ENCODE data around the gene KIR3DL3. TPM values are rescaled to one million over a fixed set of nuclear protein-coding genes. Genes with fewer than 3 reads are reported as not detected.
"Not testable (repeated sequence)": the region's sequence is repeated elsewhere in the genome, so short reads cannot be mapped to it uniquely, and the experiment has no call there.

Gene KIR3DL3
- polyA plus RNA-seq, 4 donors: not detected

DNA sequence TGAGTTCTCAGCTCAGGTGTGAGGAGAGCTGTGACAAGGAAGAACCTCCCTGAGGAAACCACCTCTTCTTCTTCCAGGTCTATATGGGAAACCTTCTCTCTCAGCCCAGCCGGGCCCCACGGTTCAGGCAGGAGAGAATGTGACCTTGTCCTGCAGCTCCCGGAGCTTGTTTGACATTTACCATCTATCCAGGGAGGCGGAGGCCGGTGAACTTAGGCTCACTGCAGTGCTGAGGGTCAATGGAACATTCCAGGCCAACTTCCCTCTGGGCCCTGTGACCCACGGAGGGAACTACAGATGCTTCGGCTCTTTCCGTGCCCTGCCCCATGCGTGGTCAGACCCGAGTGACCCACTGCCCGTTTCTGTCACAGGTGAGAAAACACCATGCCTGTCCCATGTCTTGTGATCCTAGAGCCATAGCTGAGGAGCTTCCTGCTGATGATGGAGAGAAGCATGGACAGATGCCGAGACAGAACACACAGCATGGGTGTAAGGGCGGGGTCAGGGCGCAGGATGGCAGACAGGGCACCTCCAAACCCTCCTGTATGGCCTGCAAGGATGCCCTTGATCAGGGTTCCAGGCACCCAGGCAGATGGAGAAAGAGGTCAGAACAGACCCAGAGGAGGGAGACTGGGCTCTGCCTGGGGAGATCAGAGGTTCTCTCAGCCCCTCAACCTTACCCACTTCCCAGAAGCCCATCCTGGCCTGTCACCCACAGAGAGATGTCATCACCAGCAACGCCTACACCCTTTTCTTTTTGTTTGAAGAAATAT lies 5.4 kb downstream of the KIR3DL3 start:
- DNase-seq (ENCODE audit: low read depth in 4 of 4, low spot score in 3 of 4): no peak

DNA sequence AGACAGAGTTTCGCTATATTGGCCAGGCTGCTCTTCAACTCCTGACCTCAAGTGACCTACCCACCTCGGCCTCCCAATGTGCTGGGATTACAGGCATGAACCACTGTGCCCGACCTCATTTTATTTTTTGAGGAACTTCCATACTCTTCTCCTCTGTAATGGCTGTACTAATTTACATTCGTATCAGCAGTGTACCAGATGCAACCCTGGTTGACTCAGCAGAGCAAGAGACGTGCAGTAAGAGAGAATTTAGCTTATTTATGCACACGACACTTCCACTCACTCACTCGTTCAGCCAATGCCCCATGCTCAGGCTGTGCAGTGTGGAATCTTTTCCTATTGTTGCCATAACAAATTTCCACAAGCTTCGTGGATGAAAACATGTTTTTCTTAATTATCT lies 6.9 kb downstream of the KIR3DL3 start:
- DNase-seq (ENCODE audit: low read depth in 4 of 4, low spot score in 3 of 4): no peak

DNA sequence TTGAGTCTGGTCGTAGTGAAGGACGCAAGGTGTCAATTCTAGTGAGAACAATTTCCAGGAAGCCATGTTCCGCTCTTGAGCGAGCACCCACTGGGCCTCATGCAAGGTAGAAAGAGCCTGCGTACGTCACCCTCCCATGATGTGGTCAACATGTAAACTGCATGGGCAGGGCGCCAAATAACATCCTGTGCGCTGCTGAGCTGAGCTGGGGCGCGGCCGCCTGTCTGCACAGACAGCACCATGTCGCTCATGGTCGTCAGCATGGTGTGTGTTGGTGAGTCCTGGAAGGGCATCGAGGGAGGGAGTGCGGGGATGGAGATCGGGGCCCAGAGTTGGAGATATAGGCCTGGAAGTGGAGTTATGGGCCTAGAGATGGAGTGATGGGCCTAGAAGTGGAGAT lies 14.1 kb downstream of the KIR3DL3 start, which contains the start of gene KIR2DL3:
Gene KIR2DL3 (plus strand): TSS at position 208 of the 400 bp plus-strand sequence. CDS start 33 bp downstream, at position 241.
- DNase-seq (ENCODE audit: low read depth in 4 of 4, low spot score in 3 of 4): not testable (repeated sequence)

DNA sequence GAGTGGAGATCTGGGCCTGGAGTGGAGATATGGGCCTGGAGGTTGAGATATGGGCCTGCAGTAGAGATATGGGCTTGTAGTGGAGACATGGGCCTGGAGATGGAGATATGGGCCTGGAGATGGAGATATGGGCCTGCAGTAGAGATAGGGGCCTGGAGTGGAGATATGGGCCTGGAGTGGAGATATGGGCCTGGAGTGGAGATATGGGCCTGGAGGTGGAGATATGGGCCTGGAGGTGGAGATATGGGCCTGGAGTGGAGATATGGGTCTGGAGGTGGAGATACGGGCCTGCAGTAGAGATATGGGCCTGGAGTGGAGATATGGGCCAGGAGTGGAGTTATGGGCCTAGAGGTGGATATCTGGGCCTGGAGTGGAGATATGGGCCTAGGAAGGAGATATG lies 14.5 kb downstream of the KIR3DL3 start:
- DNase-seq (ENCODE audit: low read depth in 4 of 4, low spot score in 3 of 4): no peak

DNA sequence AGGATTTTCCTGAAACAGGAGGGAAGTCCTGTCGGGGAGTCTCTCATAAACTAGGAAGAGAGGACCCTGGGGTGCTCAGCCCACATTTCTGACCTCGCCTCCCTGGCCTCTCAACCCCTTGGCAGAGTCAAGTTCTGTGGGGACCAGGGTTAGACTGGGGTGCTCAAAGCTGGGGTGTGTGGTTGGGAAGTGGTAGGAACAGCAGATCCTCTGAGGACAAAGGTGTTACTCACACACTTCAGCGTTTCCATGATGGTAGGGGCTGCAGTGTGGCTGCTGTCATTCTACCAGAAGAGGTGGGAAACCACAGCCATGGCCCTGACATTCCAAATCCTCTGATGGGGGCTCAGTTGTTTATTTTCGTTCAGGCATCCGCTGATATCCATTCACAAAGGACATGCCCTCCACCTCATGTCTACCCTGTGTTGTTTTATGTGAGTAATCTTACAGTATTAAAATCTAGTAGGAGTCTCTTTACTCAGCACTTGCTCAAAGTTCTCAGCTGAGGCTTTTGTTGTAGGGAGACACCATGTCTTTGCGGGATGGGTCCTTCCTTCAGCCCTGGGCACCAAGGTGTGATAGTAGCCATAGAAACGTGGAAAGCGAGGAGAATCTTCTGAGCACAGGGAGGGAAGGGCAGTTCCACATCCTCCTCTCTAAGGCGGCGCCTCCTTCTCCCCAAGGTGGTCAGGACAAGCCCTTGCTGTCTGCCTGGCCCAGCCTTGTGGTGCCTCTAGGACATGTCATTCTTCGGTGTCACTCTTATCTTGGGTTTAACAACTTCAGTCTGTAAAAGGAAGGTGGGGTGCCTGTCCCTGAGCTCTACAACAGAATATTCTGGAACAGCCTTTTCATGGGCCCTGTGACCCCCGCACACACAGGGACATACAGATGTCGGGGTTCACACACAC lies 15.6 kb downstream of the KIR3DL3 start:
- DNase-seq (ENCODE audit: low read depth in 4 of 4, low spot score in 3 of 4): no peak

DNA sequence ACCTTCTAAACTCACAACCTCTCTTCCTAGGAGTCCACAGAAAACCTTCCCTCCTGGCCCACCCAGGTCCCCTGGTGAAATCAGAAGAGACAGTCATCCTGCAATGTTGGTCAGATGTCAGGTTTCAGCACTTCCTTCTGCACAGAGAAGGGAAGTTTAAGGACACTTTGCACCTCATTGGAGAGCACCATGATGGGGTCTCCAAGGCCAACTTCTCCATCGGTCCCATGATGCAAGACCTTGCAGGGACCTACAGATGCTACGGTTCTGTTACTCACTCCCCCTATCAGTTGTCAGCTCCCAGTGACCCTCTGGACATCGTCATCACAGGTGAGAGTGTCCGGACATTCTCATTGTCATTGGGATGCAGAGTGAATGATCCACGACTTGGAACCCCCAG lies 17.7 kb downstream of the KIR3DL3 start:
- DNase-seq (ENCODE audit: low read depth in 4 of 4, low spot score in 3 of 4): not testable (repeated sequence)

DNA sequence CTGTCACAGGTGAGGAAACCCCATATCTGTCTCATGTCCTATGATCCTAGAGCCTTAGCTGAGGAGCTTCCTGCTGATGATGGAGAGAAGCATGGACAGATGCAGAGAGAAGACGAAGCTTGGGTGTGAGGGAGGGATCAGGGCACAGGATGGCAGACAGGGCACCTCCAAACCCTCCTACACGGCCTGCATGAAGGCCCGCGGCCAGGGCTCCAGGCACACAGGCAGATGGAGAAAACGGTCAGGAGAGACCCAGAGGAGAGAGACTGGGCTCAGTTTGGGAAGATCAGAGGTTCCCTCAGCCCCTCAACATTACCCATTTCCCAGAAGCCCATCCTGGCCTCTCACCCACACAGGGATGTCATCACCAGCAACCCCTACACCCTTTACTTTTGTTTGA lies 19.8 kb downstream of the KIR3DL3 start:
- not testable (repeated sequence) for DNase-seq (ENCODE audit: low read depth in 4 of 4, low spot score in 3 of 4)

DNA sequence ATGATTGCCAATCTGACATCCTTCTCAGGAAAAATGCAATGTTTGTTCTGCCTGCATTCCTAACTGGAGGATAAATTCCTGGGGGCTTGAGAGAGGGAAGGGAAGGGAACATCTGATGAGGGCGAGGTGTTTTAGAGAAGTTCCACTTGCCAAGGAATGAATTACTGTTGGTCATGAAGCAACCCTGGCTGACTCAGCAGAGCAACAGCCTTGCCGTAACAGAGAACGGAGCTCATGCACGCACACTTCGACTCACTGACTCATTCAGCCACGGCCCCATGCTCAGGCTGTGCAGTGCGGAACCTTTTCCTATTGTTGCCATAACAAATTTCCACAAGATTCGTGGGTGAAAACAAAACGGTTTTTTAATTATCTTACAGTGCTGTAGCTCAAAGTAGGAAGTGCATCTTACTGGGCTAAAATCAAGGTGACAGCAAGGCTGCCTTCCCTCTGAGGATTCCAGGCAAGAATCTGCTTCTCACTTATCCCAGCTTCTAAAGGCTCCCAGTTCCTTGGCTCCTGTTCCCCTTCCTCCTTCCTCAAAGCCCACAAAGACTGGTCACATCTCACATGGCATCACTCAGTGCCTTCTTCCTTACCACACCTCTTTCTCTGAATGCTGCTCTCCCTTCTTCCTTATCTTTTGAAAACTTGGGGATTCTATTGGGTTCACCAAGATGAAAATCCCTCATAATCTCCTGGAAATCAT lies 23.5 kb downstream of the KIR3DL3 start:
- not testable (repeated sequence) for DNase-seq (ENCODE audit: low read depth in 4 of 4, low spot score in 3 of 4)

DNA sequence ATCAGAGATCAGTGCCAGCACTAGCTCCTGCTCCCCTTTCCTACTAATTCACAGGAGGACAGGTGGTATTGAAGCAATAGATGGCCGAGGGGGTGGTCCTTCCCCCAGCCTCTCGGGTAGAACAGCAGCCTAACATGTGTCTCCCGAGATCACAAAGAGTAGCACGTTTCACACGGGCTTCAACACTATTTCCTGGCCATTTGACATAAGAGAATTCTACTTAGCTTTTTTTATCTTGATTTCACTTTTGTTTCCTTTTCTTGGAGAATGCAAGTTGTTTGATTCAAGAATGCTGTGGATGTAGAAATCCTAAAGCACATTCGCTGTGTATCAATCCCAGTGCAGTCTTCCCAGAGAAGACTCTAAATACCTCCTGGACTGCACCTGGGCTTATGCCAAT lies 26.0 kb downstream of the KIR3DL3 start:
- DNase-seq (ENCODE audit: low read depth in 4 of 4, low spot score in 3 of 4): not testable (repeated sequence)

DNA sequence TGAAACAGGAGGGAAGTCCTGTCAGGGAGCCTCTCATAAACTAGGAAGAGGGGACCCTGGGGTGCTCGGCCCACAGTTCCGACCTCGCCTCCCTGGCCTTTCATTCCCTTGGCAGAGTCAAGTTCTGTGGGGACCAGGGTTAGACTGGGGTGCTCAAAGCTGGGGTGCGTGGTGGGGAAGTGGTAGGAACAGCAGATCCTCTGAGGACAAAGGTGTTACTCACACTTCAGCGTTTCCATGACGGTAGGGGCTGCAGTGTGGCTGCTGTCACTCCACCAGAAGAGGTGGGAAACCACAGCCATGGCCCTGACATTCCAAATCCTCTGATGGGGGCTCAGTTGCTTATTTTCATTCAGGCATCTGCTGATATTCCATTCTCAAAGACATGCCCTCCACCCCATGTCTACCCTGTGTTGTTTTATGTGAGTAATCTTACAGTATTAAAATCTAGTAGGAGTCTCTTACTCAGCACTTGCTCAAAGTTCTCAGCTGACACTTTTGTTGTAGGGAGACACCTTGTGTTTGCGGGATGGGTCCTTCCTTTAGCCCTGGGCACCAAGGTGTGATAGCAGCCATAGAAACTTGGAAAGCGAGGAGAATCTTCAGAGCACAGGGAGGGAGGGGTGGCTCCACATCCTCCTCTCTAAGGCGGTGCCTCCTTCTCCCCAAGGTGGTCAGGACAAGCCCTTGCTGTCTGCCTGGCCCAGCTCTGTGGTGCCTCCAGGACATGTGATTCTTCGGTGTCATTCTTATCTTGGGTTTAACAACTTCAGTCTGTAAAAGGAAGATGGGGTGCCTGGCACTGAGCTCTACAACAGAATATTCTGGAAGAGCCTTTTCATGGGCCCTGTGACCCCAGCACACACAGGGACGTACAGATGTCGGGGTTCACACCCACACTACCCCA lies 32.2 kb downstream of the KIR3DL3 start:
- not testable (repeated sequence) for DNase-seq (ENCODE audit: low read depth in 4 of 4, low spot score in 3 of 4)

DNA sequence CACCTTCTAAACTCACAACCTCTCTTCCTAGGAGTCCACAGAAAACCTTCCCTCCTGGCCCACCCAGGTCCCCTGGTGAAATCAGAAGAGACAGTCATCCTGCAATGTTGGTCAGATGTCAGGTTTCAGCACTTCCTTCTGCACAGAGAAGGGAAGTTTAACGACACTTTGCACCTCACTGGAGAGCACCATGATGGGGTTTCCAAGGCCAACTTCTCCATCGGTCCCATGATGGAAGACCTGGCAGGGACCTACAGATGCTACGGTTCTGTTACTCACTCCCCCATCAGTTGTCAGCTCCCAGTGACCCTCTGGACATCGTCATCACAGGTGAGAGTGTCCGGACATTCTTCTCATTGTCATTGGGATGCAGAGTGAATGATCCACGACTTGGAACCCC lies 34.3 kb downstream of the KIR3DL3 start:
- not testable (repeated sequence) for DNase-seq (ENCODE audit: low read depth in 4 of 4, low spot score in 3 of 4)

DNA sequence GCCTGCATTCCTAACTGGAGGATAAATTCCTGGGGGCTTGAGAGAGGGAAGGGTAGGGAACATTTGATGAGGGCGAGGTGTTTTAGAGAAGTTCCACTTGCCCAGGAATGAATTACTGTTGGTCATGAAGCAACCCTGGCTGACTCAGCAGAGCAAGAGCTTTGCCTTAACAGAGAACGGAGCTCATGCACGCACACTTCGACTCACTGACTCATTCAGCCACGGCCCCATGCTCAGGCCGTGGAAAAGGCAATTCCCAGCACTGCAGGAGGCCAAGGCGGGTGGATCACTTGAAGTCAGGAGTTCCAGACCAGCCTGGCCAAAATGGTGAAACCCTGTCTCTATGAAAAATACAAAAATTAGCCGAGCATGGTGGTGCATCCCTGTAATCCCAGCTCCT lies 40.0 kb downstream of the KIR3DL3 start:
- DNase-seq (ENCODE audit: low read depth in 4 of 4, low spot score in 3 of 4): not testable (repeated sequence)

DNA sequence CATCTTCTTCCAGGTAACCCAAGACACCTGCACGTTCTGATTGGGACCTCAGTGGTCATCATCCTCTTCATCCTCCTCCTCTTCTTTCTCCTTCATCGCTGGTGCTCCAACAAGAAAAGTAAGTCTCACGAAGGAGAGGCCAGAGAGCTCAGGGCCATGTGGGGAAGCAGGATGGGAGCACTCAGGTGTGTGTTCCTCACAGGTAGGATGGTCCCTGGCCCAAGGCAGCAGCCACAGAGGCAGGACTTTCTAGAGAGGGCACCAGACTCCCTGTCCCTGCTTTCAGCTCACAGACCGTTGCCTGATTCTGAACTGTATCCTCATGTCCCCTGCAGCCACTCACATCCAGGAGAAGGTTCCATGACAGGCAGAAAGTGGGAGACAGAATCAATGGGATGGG lies 42.2 kb downstream of the KIR3DL3 start:
- DNase-seq (ENCODE audit: low read depth in 4 of 4, low spot score in 3 of 4): not testable (repeated sequence)

DNA sequence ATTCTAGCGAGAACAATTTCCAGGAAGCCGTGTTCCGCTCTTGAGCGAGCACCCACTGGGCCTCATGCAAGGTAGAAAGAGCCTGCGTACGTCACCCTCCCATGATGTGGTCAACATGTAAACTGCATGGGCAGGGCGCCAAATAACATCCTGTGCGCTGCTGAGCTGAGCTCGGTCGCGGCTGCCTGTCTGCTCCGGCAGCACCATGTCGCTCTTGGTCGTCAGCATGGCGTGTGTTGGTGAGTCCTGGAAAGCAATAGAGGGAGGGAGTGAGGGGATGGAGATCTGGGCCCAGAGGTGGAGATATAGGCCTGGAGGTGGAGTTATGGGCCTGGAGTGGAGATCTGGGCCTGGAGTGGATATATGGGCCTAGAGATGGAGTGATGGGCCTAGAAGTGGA lies 45.4 kb downstream of the KIR3DL3 start, which contains the start of gene KIR2DL1:
Gene KIR2DL1 (plus strand): TSS at position 148 of the 400 bp plus-strand sequence. CDS start 58 bp downstream, at position 206.
- not testable (repeated sequence) for DNase-seq (ENCODE audit: low read depth in 4 of 4, low spot score in 3 of 4)

DNA sequence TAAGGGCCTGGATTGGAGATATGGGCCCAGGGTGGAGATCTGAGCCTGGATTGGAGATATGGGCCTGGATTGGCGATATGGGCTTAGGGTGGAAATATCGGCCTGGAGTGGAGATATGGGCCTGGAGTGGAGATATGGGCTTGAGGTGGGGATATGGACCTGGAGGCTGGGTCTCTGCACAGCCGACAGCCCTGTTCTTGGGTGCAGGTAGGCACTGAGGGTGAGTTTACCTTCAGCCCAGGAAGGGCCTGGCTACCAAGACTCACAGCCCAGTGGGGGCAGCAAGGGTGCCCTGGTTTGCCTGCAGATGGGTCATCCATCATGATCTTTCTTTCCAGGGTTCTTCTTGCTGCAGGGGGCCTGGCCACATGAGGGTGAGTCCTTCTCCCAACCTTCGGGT lies 46.3 kb downstream of the KIR3DL3 start:
- DNase-seq (ENCODE audit: low read depth in 4 of 4, low spot score in 3 of 4): not testable (repeated sequence)

DNA sequence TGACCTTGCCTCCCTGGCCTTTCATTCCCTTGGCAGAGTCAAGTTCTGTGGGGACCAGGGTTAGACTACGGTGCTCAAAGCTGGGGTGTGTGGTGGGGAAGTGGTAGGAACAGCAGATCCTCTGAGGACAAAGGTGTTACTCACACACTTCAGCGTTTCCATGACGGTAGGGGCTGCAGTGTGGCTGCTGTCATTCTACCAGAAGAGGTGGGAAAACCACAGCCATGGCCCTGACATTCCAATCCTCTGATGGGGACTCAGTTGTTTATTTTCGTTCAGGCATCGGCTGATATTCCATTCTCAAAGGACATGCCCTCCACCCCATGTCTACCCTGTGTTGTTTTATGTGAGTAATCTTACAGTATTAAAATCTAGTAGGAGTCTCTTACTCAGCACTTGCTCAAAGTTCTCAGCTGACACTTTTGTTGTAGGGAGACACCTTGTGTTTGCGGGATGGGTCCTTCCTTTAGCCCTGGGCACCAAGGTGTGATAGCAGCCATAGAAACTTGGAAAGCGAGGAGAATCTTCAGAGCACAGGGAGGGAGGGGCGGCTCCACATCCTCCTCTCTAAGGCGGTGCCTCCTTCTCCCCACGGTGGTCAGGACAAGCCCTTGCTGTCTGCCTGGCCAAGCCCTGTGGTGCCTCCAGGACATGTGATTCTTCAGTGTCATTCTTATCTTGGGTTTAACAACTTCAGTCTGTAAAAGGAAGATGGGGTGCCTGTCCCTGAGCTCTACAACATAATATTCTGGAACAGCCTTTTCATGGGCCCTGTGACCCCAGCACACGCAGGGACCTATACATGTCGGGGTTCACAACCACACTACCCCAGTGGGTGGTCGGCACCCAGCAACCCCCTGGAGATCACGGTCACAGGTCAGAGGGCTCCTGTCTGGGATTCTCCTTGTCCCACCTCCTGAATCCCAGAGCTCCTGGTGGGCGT lies 47.0 kb downstream of the KIR3DL3 start:
- not testable (repeated sequence) for DNase-seq (ENCODE audit: low read depth in 4 of 4, low spot score in 3 of 4)

DNA sequence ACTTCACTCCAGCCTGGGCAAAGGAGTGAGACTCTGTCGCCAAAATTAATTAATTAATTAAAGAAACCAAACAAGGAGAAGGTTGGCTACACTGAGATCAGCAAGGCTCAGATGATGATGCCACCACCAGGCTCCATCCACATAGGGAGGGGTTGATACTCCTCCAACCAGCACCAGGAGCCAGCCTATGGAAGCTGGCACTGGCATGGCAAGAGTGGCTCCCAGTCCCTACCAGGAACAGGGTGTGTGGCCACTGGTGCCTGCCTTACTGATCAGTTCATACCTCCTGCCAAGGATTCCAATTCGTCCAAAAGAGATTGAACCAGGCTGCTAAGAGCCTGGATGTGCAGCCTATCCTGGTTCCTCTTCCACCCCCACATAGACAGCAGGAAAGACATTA lies 48.4 kb downstream of the KIR3DL3 start:
- not testable (repeated sequence) for DNase-seq (ENCODE audit: low read depth in 4 of 4, low spot score in 3 of 4)

DNA sequence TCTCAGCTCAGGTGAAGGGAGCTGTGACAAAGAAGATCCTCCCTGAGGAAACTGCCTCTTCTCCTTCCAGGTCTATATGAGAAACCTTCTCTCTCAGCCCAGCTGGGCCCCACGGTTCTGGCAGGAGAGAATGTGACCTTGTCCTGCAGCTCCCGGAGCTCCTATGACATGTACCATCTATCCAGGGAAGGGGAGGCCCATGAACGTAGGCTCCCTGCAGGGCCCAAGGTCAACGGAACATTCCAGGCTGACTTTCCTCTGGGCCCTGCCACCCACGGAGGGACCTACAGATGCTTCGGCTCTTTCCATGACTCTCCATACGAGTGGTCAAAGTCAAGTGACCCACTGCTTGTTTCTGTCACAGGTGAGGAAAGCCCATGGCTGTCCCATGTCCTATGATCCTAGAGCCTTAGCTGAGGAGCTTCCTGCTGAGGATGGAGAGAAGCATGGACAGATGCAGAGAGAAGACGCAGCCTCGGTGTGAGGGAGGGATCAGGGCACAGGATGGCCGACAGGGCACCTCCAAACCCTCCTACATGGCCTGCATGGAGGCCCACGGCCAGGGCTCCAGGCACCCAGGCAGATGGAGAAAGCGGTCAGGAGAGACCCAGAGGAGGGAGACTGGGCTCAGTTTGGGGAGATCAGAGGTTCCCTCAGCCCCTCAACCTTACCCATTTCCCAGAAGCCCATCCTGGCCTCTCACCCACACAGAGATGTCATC lies 51.0 kb downstream of the KIR3DL3 start:
- not testable (repeated sequence) for DNase-seq (ENCODE audit: low read depth in 4 of 4, low spot score in 3 of 4)
